GM19397 (cell line): ENCODE measurements around the gene DIS3L.
A peak's percentile ranks its signal among the peaks of the same experiment; 100 is the strongest.
"Not testable (repeated sequence)": the region's sequence is repeated elsewhere in the genome, so short reads cannot be mapped to it uniquely, and the experiment has no call there.

Experiments used
- ATAC-seq: cut with Tn5 transposase; IDR thresholded peaks from one replicate; pipeline ENCODE4 v1.9.1; 2021; ENCODE audit warnings: mild to moderate bottlenecking, moderate library complexity; ENCODE audit not compliant: unreplicated experiment

The DIS3L gene

GRCh38 chr15:66293419-66294156, at the start of gene DIS3L:
DIS3L (plus strand) TSS chr15:66293568; CDS start chr15:66293597, 29 bp downstream.
- ATAC-seq, result peak; percentile 64

- not testable (repeated sequence) for ATAC-seq
Measured at GRCh38 chr15:66245832-66246231, 47.5 kb upstream of the DIS3L start.

GRCh38 chr15:66246937-66247336, 46.4 kb upstream of the DIS3L start:
- ATAC-seq, result no peak

GRCh38 chr15:66249605-66250174, 43.7 kb upstream of the DIS3L start:
- no peak for ATAC-seq

- ATAC-seq, result no peak
Measured at GRCh38 chr15:66251065-66251789, 42.1 kb upstream of the DIS3L start.

- no peak for ATAC-seq
Measured at GRCh38 chr15:66251790-66252684, 41.3 kb upstream of the DIS3L start.

GRCh38 chr15:66252685-66253417, 40.5 kb upstream of the DIS3L start:
- no peak for ATAC-seq

- no peak for ATAC-seq
Measured at GRCh38 chr15:66253418-66254088, 39.8 kb upstream of the DIS3L start, which contains the start of gene MEGF11. MEGF11 (minus strand) TSS chr15:66253750; CDS start chr15:66128403, 125,347 bp downstream.

GRCh38 chr15:66254089-66254950, 39.0 kb upstream of the DIS3L start:
- ATAC-seq, result no peak

- no peak for ATAC-seq
Measured at GRCh38 chr15:66254951-66255676, 38.3 kb upstream of the DIS3L start.

- ATAC-seq, result no peak
Measured at GRCh38 chr15:66256692-66257091, 36.7 kb upstream of the DIS3L start.

- ATAC-seq, result no peak
Measured at GRCh38 chr15:66261056-66261455, 32.3 kb upstream of the DIS3L start.

- not testable (repeated sequence) for ATAC-seq
Measured at GRCh38 chr15:66262837-66263236, 30.5 kb upstream of the DIS3L start.

- ATAC-seq, result no peak
Measured at GRCh38 chr15:66264859-66265513, 28.4 kb upstream of the DIS3L start.

- ATAC-seq, result no peak
Measured at GRCh38 chr15:66269326-66270090, 23.9 kb upstream of the DIS3L start.

- ATAC-seq, result no peak
Measured at GRCh38 chr15:66270932-66271331, 22.4 kb upstream of the DIS3L start.

- no peak for ATAC-seq
Measured at GRCh38 chr15:66275352-66275751, 18.0 kb upstream of the DIS3L start.
